H1 (cell line): ENCODE measurements around the gene MRI1. TPM values are rescaled to one million over a fixed set of nuclear protein-coding genes. Genes with fewer than 3 reads are reported as not detected.

Experiments used
- BRCA1 ChIP-seq: IDR thresholded peaks from 2 replicates; pipeline ENCODE4 v1.6.1; 2012; ENCODE audit warnings: low read depth, low read length, improper control_type of control experiment
- CBX8 ChIP-seq: fragments of 300-800, 300-1000 bp; sonication (generic); IDR thresholded peaks from 2 replicates; pipeline ENCODE4 v1.7.1; 2016; ENCODE audit warnings: low read depth, low read length, borderline replicate concordance
- CREB1 ChIP-seq: IDR thresholded peaks from 2 replicates; pipeline ENCODE4 v1.6.1; 2012; ENCODE audit warnings: inconsistent platforms
- CTBP2 ChIP-seq: IDR thresholded peaks from 2 replicates; pipeline ENCODE4 v1.7.0; 2011; ENCODE audit warnings: borderline replicate concordance, mild to moderate bottlenecking, moderate library complexity, mixed read lengths, low read length; ENCODE audit not compliant: insufficient read depth, insufficient read length
- SP2 ChIP-seq: IDR thresholded peaks from 2 replicates; pipeline ENCODE4 v1.6.1; 2012; ENCODE audit warnings: mild to moderate bottlenecking, low read length, inconsistent platforms
- polyA plus RNA-seq, 7 experiments: library from polyadenylated mRNA; depleted of rRNA in 3 of 7; stranded (reverse) in 5 of 7; unstranded in 2 of 7; fragments of >200 nt in 5 of 7; fragments of 200-250 nt in 2 of 7; gene quantifications; 1 replicate in 5 of 7; 2 replicates in 1 of 7; 4 replicates in 1 of 7; pipeline versions ENCODE4 v1.2.1 to v1.2.3, GENCODE V29; 2011 to 2013; ENCODE audit warnings: missing spikeins in 2 of 7, mixed read lengths in 2 of 7
- total RNA-seq: library from RNA; stranded (reverse); fragmentation: NEBNext Ultra II Directional; extraction: Animal tissue kit (Norgen Biotek cat#: 25700); gene quantifications from 2 replicates; pipeline ENCODE4 v1.2.1, GENCODE V29; 2021

The MRI1 gene
- total and polyA plus RNA-seq, 2 of the 8 experiments (the other 6 are each of a cell fraction or from before 2014, with no cell fraction given) = 24.5 to 29.5 TPM

GRCh38 chr19:13766095-13766481 lies 1.8 kb downstream of the MRI1 start (continued):
- no peak for TF ChIP-seq SP2
- no peak for TF ChIP-seq CREB1
- no peak for TF ChIP-seq BRCA1
- no peak for TF ChIP-seq CBX8
- no peak for TF ChIP-seq CTBP2
